Raji (cell line): ENCODE measurements around the gene PARD3.

ENCODE experiments used
- POLR2A ChIP-seq: IDR thresholded peaks from 2 replicates; pipeline ENCODE4 v1.6.1; 2011; ENCODE audit warnings: low read depth, low read length, control low read depth; ENCODE audit not compliant: insufficient read depth

The PARD3 gene

DNA sequence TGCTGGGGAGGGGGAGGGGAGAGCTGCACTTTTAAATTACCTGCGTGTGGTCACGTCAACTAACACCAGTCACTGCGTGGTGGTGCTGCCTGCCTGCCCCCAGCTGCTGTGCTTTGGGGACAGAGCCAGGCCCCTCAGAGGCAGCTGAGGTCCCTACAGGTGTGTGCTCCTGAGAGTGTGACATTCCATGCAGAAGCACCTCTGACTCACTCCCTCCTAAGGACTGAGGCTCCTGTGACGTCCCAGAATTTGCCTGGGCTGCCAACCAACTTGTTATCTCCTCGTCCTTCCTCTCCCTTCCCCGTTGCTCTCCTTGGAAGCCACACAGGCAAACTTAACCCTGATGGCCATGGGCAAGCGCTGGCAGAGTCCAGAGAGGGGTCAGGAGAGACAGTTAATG lies 563.0 kb downstream of the PARD3 start:
- no peak for TF ChIP-seq POLR2A

DNA sequence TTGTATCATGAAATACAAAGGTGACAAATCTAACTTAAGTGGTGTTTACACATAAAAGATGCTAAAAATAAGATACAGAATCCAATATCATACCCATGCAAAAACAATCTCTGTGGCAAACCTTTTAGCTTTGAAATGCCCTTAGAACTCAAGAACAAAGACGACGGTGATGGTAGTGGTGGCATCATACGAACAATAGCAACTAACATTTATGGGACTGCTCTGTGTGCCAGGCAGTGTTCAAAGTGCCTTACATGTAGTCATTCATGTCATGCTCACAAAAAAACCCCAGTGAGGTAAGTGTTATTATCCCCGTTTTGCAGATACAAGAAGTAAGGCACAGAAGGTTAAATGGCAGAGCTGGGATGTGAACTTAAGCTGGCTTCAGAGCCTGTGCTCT lies 563.9 kb downstream of the PARD3 start:
- TF ChIP-seq POLR2A: no peak

DNA sequence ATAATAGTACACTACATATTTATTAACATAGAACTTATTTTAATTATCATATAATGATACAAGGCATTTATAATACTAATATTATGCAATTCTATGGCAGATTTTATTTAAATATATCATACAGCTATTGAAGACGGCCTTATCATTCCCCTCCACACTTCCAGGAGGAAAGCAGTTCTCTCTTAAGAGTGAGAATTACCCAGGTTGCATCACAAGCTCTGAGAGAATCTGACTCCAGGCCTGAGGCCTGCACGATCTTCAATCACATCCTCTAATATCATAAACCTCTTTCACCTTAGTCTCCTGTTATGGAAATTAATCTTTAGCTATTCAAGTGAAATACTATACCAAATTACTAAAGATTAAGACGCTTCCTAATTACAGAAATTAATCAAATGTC lies 564.4 kb downstream of the PARD3 start:
- no peak for TF ChIP-seq POLR2A

DNA sequence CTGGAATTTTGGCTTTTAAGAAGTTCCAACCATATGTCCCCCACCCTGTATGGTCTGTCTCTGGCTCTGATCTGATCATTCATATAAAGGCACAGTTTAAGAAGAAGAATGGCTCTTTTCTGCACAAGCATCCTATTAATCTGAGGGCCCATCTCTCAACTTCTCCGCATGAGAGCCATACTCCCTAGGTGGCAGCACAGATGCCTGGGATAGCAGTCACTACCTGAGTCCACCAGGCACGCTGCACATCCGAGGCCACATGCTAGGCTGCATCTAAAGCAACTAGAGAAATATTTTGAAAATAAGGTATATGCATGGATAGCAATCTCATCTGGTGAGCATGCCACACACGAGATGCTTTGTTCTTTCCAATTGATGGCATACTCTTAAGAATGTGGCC lies 565.5 kb downstream of the PARD3 start:
- no peak for TF ChIP-seq POLR2A

DNA sequence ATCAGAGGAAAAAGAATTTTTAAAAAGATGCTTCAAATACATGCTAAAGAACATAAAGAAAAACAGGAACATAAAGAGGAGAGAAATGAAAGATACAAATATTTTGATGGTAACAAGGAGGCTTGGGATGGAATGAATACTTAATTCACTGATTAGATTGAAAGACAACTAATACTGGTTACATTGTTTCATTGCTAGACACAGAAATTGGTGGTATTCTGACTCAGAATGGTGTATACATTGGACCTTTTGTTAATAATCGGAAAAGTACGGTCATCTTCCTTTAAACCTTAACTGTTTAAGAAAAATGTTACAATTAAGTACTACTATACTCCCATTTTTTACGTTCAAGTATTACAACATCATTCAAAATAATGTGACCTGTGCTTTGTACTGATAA lies 567.5 kb downstream of the PARD3 start:
- TF ChIP-seq POLR2A: no peak

DNA sequence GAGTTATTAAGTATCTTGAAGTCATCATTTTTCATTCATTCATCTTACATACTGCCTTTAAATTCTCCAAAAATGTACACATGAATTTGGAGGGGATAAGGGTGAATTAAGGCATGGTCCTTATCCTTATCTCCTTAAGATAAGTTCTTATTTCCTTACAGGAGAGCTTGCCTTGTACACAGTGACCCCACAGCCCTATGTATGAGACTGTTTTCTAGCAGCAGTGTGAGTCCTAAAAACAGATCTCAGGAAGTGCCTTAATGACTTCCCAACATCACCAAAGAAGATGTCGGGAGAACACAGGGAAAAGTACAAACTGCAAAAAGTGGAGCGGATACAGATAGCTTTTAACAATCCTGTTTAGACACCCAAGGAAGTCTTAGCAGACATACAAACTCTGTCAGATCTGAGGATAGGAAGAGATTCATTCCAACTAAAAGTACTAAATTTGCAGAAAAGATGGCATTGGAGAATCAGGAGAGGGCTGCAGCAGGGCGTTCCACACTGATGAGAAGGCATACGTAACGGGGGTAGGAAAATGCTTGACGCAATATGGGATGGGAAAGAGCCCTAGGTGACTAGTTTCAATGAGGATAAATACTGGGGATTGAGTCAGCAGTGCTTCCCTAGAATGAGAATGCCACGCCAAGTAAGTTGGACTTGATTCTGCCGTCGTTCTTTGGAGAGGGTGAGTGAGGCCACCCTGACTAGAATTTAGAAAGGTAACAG lies 570.2 kb downstream of the PARD3 start:
- TF ChIP-seq POLR2A: no peak

DNA sequence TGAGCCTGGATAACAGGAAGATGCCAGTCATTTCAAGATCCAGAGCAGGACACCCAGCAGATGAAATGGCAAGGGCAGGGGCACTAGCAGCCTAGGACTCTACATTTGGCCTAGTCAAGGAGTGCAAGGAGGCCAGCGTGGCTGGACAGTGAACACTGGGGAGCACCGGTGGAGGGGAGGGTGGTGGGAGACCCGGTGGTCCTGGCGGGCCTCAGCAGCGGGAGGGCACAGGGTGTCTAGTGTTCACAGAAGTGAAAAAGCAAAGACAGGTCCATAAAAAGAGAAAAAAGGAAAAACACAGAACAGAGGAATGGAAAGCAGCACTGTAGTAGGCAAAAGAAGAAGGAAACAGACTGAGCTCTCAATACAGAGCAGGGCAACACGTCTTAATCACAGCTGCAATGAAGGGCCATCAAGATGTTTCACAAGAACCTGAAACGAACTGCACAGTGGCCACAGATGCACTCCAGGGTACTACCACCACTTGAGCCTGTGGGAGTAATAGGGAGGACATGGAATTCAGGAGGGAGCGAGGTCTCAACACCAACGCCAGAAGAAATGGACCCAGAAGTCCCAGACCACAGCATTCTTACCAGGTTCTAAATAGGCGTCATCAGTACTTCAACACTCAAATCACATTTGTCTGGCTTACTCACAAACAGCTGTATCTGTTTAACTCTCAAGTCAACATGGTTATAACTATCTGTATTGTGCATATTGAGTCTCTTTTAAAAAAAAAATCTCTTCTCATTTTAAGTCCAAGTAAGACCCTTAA lies 573.7 kb downstream of the PARD3 start:
- TF ChIP-seq POLR2A: no peak

DNA sequence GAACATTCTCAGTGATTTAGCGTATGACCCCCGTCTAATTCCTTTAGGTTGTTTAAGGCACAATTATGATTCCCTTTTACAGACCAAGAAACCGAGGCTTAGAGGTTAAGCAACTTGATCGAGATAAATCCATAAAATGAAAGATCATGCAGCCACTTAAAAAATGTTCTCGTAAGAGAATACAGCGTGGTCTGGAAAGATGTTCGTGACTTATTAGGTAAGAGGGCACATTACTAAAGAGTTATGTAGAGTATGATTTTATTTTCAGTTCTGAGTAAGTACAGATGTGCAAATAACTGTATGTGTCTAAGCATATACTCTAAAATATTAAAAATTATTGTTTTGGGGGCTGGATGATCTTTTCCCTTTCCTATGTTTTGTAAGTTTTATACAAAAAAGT lies 575.1 kb downstream of the PARD3 start:
- TF ChIP-seq POLR2A: no peak

DNA sequence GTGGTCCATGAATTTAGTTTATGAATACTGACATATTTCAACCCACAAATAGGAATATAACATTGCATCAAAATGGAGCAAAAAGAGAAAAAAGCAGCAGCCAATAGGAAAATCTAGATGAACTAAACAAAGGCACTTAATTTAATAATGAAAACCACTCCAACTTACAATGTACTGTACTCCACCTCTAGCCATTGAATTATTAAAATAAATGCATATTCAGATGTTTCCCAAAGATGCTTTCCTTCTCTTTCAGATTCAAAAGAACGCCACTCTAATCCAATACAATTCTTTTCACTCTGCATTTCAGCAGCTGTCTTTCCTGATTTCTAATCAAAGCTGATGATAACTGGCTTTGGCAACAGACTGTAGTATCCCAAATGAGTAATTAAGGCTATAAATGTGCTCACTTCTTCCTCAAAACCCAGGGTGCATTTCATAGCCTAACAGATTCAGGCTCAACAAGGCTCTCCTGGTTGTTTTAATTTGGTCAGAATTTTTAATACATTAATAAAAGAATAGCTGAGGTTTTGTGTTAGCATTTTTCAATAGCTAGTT lies 577.1 kb downstream of the PARD3 start:
- TF ChIP-seq POLR2A: no peak

DNA sequence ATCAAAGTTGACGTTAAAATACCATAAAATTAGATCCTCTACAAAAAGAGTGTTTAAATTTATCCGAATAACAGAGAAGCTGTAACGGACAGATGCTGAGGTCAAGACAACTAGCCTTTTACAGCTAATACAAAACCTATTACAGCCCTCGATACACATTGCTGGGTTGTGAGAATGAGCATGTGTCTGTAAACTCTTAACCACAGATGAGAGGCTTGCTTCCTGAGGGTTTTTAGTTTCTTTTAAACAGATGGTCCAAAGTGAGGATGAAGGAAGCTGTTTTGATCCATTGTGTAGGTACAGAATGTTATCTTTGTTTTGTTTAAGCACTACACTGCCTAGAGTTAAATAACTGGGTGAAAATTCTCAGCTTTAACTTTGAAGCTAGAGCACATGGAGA lies 578.2 kb downstream of the PARD3 start:
- no peak for TF ChIP-seq POLR2A

DNA sequence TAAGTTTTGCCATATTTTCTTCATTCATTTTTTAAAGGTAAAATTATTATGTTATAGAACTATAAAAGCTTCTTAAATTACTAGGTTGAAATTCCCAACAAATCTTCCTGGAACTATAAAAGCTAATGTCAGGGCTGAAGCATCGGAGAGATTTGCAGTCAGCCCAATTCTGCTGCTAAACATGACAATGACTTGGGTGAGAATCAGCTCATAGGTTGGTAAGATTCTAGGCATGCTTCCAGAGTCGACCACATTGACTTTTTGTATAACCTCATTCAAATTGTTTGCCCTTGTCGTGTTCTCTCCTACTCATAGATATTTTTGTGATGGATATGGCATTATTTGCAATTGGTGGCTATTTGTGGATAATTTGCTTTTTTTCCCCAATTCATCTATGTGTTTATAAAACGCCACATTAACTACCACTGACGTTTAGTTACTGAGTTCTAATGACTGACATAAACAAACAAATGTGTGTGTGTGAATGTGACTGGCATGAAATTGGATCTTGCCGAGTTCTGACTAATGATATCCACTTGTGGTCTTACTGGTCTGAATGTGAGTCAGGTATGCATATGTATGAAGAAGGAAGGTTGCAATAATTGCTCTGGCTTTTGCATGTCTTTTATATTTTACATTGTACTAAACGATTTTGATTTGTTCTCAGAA lies 579.8 kb downstream of the PARD3 start:
- no peak for TF ChIP-seq POLR2A

DNA sequence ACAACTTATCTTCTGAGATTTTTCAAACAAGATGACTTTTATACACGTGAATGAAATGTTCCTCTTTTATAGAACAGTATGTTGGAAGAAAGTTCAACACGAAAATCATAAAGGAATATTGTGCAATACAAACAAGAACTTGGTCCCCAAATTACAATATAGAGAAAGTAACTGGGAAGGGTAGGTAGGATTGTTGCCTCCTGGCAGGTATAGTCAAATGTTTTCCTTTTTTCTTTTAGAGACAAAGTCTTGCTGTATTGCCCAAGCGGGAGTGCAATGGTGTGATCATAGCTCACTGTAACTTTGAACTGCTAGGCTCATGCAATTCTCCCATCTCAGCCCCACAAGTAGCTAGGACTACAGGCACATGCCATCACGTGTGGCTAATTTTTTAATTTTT lies 582.6 kb downstream of the PARD3 start:
- no peak for TF ChIP-seq POLR2A

DNA sequence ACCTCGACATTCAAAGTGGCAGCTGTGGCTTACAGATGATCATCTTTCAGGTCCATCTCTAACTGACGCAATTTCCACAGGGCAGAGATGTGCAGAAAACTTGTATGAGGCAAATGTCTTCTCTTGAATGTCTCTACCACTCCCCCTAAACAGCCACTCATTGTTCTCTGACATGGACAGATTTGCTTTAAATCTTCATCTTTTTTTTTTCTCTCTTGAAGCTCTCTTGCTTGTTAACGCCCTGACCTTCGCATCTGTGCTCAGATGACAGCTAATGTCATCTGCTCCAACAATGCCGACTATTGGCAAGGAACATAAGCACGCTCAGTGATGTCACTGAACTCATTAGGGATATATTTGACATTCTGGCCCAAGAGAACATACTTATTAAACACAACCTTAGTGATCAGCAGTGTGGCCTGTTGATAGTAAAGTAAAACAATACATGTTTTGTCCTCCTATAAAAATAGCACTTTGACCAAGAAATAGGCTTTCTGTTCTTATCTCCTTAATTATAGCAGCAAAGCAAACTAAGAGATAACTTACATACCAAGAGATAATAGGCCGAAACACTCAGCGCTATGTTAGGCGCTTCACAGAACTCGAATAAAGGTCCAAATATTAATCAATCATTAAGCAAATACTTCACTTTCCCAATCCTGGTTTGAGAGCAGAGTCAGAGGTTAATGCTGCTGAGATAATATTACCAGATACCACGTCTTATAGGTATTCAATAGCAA lies 583.5 kb downstream of the PARD3 start:
- TF ChIP-seq POLR2A: no peak

DNA sequence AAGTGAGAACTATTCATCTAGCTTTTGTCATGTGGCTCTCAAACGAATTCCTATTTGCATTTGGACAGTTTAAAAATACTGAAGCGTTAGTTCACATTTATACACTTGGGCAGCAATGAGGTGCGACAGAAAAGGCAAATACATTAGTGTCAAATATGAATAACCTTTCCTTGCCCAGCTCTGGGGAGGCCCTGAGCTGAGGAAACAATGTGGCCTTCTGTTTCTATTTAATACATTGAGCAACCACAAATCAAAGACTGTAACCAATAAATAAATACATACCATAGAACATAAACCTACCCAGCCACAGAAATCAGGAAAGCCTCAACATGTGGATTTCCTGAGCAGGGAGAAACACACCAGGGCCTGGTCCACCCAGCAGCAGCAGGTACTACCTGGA lies 585.2 kb downstream of the PARD3 start:
- no peak for TF ChIP-seq POLR2A

DNA sequence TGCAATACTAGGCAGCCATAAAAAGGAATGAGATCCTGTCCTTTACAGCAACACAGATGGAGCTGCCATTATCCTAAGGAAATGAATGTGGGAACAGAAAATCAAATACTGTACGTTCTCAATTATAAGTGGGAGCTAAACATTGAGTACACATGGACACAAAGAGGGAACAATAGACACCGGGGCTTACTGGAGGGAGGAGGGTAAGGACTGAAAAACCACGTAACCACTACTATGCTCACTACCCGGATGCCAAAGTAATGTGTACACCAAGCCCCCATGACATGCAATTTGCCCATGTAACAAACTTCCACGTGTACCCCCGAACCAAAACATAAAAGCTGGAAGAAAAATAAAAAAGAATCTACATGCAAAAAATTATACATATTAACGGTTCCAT lies 587.0 kb downstream of the PARD3 start:
- TF ChIP-seq POLR2A: no peak
